ENCODE measurements around the gene PKMYT1. TPM values are rescaled to one million over a fixed set of nuclear protein-coding genes. Genes with fewer than 3 reads are reported as not detected.

PKMYT1 gene
- total RNA-seq (2022; extraction: Qiagen RNA extraction) = 59.8 to 103 TPM (median 91.1 TPM) in 5 replicates

GRCh38 chr16:2980227-2981176, at the start of gene PKMYT1:
Gene PKMYT1, minus strand, starts transcription at chr16:2980446. Its CDS starts 789 bp downstream, at chr16:2979657.

DNA sequence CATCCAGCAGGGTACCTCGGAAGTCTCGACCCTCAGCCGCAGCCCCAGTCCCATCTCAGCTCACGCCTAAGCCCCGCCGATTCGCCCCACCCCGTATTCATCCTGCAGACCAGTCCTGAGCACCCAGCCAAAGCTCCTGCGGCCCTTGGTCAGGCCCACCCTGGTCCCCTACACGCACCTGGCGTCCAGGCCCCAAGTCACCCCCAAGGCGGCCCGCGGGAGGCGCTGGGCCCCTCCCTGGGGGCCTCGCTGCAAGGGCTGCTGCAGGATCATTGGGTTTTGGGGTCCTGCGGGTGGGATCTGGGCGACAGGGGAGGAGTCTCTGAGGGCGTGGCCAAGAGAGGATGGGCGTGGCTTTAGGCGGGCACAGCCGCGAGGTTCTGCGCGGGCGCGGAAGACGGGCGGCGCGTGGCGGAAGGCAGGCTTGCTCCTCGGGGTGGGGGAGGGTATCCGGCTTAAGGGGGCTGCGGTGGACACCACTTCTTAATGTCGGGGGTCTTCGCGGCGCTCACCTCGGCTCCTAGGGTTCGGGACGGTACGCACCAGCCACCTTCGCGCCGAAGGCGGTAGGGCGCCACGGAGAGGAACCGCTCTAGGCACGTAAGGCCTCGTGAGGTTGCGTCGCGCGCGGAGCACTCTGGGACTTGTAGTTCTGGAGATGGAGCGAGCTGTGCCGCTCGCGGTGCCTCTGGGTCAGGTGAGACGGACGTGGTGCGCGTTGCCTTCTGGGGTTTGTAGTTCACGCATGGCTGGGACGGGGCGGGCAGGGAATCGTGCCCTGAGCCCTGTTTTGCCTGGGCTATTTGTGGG, 43.6 kb upstream of the PKMYT1 start, which contains the start of the genes HCFC1R1 and THOC6:
TSS of gene HCFC1R1 (minus strand) at position 274 of the 810 bp plus-strand sequence. CDS start at position 273, 1 bp downstream.
TSS of gene THOC6 (plus strand) at position 367 of the 810 bp plus-strand sequence. CDS start at position 659, 292 bp downstream.

GRCh38 chr16:3020247-3020603, 40.0 kb upstream of the PKMYT1 start, which contains the start of gene TNFRSF12A:
Gene TNFRSF12A, plus strand, starts transcription at chr16:3020368. Its CDS starts 30 bp downstream, at chr16:3020398.

GRCh38 chr16:3017794-3018506, 37.7 kb upstream of the PKMYT1 start, which contains the start of gene CLDN6:
Gene CLDN6, minus strand, starts transcription at chr16:3018183. Its CDS starts 2,162 bp downstream, at chr16:3016021.

GRCh38 chr16:3012828-3013420, 32.7 kb upstream of the PKMYT1 start, which contains the start of gene CLDN9:
Gene CLDN9, plus strand, starts transcription at chr16:3012923. Its CDS starts 440 bp downstream, at chr16:3013363.

GRCh38 chr16:2968738-2969544, 11.3 kb downstream of the PKMYT1 start, which contains the start of gene PAQR4:
Gene PAQR4, plus strand, starts transcription at chr16:2969348. Its CDS starts 327 bp downstream, at chr16:2969675.

DNA sequence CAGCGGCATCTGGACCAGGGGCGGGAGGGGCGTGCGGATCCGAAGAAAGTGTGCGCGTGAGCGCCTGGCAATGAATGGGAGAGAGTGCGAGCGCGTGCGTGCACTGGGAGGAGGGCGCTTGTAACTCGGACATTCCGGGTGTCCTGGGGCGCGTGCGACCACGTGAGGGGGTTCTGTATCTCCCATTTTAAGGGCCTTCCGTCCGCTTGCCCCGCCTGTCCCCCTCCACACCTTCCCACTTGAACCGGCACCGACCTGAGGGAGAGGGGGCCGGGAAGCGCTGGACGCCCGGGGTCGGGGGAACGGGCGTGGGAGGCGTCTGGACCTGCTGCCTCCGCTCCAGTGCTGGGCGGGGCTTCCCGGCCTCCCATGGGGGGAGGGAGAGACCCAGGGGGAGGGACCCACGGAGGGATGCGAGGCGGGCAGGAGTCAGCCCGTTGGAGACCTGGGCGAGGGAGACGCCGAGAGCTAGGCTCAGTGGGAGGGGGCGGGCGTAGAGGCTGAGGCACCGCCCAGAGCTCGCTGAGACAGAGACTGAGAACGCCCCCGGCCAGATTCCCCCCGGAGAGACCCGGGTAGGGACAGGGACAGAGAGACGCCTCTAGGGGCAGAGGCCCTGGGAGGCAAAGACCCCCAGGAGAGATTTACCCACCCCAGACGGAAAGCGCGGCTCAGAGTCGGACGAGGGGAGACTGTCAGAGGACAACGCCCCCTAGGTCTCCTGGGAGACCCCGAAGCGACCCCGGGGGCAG, 16.3 kb downstream of the PKMYT1 start, which contains the start of gene KREMEN2:
TSS of gene KREMEN2 (plus strand) at position 553 of the 752 bp plus-strand sequence. CDS start 246 bp downstream, outside the sequence.

Other genes starting within 250 kb of the PKMYT1 start
- gene SRRM2, start 227.8 kb downstream of the PKMYT1 start, total RNA-seq (2022; extraction: Qiagen RNA extraction) = 334 to 476 TPM (median 408 TPM) in 5 replicates
- 484 to 531 TPM (median 518 TPM) in 5 replicates for gene ELOB, start 203.2 kb downstream of the PKMYT1 start, total RNA-seq (2022; extraction: Qiagen RNA extraction)
- not detected in 5 replicates for gene PRSS33, start 192.9 kb downstream of the PKMYT1 start, total RNA-seq (2022; extraction: Qiagen RNA extraction)
- gene PRSS41, start 182.0 kb downstream of the PKMYT1 start, total RNA-seq (2022; extraction: Qiagen RNA extraction) = not detected in 5 replicates
- 0.14 to 0.34 TPM (median 0.28 TPM) in 3 of 5 replicates, not detected in the others for gene PRSS21, start 163.2 kb downstream of the PKMYT1 start, total RNA-seq (2022; extraction: Qiagen RNA extraction)
- gene ZG16B, start 150.1 kb downstream of the PKMYT1 start, total RNA-seq (2022; extraction: Qiagen RNA extraction) = 0.34 to 0.96 TPM (median 0.80 TPM) in 5 replicates
- gene PRSS22, start 122.3 kb downstream of the PKMYT1 start, total RNA-seq (2022; extraction: Qiagen RNA extraction) = 0.64 to 1.5 TPM (median 1.2 TPM) in 5 replicates
- 46.9 to 54.5 TPM (median 51.5 TPM) in 5 replicates for gene FLYWCH2, start 97.2 kb downstream of the PKMYT1 start, total RNA-seq (2022; extraction: Qiagen RNA extraction)
- 17.9 to 33.6 TPM (median 27.0 TPM) in 5 replicates for gene FLYWCH1, start 68.5 kb downstream of the PKMYT1 start, total RNA-seq (2022; extraction: Qiagen RNA extraction)
- 0.88 to 2.6 TPM (median 2.2 TPM) in 5 replicates for gene KREMEN2, start 16.2 kb downstream of the PKMYT1 start, total RNA-seq (2022; extraction: Qiagen RNA extraction)
- gene PAQR4, start 11.1 kb downstream of the PKMYT1 start, total RNA-seq (2022; extraction: Qiagen RNA extraction) = 34.2 to 48.3 TPM (median 47.2 TPM) in 5 replicates
- 0.30 to 0.42 TPM (median 0.37 TPM) in 5 replicates for gene CLDN9, start 32.5 kb upstream of the PKMYT1 start, total RNA-seq (2022; extraction: Qiagen RNA extraction)
- gene CLDN6, start 37.7 kb upstream of the PKMYT1 start, total RNA-seq (2022; extraction: Qiagen RNA extraction) = 0.07 to 0.42 TPM (median 0.34 TPM) in 5 replicates
- 455 to 639 TPM (median 557 TPM) in 5 replicates for gene TNFRSF12A, start 39.9 kb upstream of the PKMYT1 start, total RNA-seq (2022; extraction: Qiagen RNA extraction)
- gene HCFC1R1, start 43.5 kb upstream of the PKMYT1 start, total RNA-seq (2022; extraction: Qiagen RNA extraction) = 231 to 250 TPM (median 239 TPM) in 5 replicates
- 24.3 to 38.0 TPM (median 32.1 TPM) in 5 replicates for gene THOC6, start 43.6 kb upstream of the PKMYT1 start, total RNA-seq (2022; extraction: Qiagen RNA extraction)
- not detected in 5 replicates for gene BICDL2, start 56.5 kb upstream of the PKMYT1 start, total RNA-seq (2022; extraction: Qiagen RNA extraction)
- gene MMP25, start 66.1 kb upstream of the PKMYT1 start, total RNA-seq (2022; extraction: Qiagen RNA extraction) = 0.78 to 1.4 TPM (median 0.94 TPM) in 5 replicates
- gene IL32, start 85.2 kb upstream of the PKMYT1 start, total RNA-seq (2022; extraction: Qiagen RNA extraction) = 21.6 to 34.9 TPM (median 26.1 TPM) in 5 replicates
- 0.20 TPM in 1 of 5 replicates, not detected in the others for gene ZSCAN10, start 118.8 kb upstream of the PKMYT1 start, total RNA-seq (2022; extraction: Qiagen RNA extraction)
- 11.6 to 15.7 TPM (median 14.4 TPM) in 5 replicates for gene ZNF205, start 132.1 kb upstream of the PKMYT1 start, total RNA-seq (2022; extraction: Qiagen RNA extraction)
- gene ZNF213, start 154.6 kb upstream of the PKMYT1 start, total RNA-seq (2022; extraction: Qiagen RNA extraction) = 7.4 to 12.9 TPM (median 11.6 TPM) in 5 replicates
- gene OR1F1, start 207.8 kb upstream of the PKMYT1 start, total RNA-seq (2022; extraction: Qiagen RNA extraction) = 0.17 to 0.65 TPM (median 0.43 TPM) in 4 of 5 replicates, not detected in the other